ENCODE measurements around the gene TARS1. TPM values are rescaled to one million over a fixed set of nuclear protein-coding genes. Genes with fewer than 3 reads are reported as not detected.
A peak's percentile ranks its signal among the peaks of the same experiment; 100 is the strongest.

TARS1 gene
- total and polyA plus RNA-seq, 2 of the 13 experiments (the other 11 are each of a cell fraction or from before 2014, with no cell fraction given) = 77.0 to 184 TPM

GRCh38 chr5:33440482-33441240 is at the start of gene TARS1 (continued):
- TF ChIP-seq REST (IDR thresholded peaks at IDR 0.05; ENCODE audit: borderline replicate concordance in 1 of 2, low read depth in 1 of 2, low read length in 2 of 2) (peak in 1 of 2 experiments; percentile 65; a peak in 1 of 4 replicates), SMAD1 (CRISPR knock-in tag; IDR thresholded peaks at IDR 0.05; ENCODE audit: borderline replicate concordance, low read depth) (peak; percentile 82; the same call in 1 of the 2 replicates), HOXA9 (CRISPR knock-in tag; IDR thresholded peaks at IDR 0.05; ENCODE audit: borderline replicate concordance) (0 out of 2 replicates have a peak, but pooled peaks have one; percentile 37), SRF (IDR thresholded peaks at IDR 0.05; ENCODE audit: low read depth, low read length) (no peak), EZH2 (conservative IDR thresholded peaks at IDR 0.05; ENCODE audit: low read depth, low read length) (no peak), CBX2 (IDR thresholded peaks at IDR 0.05; ENCODE audit: low read depth, low read length) (no peak), CBX2 (CRISPR knock-in tag; IDR thresholded peaks at IDR 0.05; ENCODE audit: low read depth) (no peak), ZNF143 (CRISPR knock-in tag; IDR thresholded peaks at IDR 0.05) (peak; percentile 21; the same call in 1 of the 2 replicates), SRSF1 (optimal IDR thresholded peaks at IDR 0.05; ENCODE audit: low read depth, low read length) (peak; percentile 33), MXD3 (CRISPR knock-in tag; IDR thresholded peaks at IDR 0.05) (peak; percentile 54; the same call in 1 of the 2 replicates), NFKB2 (CRISPR knock-in tag; IDR thresholded peaks at IDR 0.05; ENCODE audit: borderline replicate concordance) (peak; percentile 40; the same call in 1 of the 2 replicates), ZNF891 (CRISPR knock-in tag; IDR thresholded peaks at IDR 0.05) (peak; percentile 35; the same call in 1 of the 2 replicates), ZSCAN31 (CRISPR knock-in tag; IDR thresholded peaks at IDR 0.05; ENCODE audit: low read depth) (peak; percentile 89), ZNF557 (CRISPR knock-in tag; IDR thresholded peaks at IDR 0.05) (0 out of 2 replicates have a peak, but pooled peaks have one; percentile 9), NFYC (CRISPR knock-in tag; IDR thresholded peaks at IDR 0.05) (peak; percentile 90), POLR2AphosphoS5 (IDR thresholded peaks at IDR 0.05; ENCODE audit: low read depth, low read length) (peak; percentile 77), ZNF770 (CRISPR knock-in tag; IDR thresholded peaks at IDR 0.05) (0 out of 2 replicates have a peak, but pooled peaks have one; percentile 30), KLF16 (CRISPR knock-in tag; IDR thresholded peaks at IDR 0.05) (peak in 1 of 2 experiments; percentile 86; a peak in 2 of 4 replicates), ZFP37 (CRISPR knock-in tag; IDR thresholded peaks at IDR 0.05; ENCODE audit: borderline replicate concordance) (peak; percentile 88; the same call in 1 of the 2 replicates), ARID3A (IDR thresholded peaks at IDR 0.05; ENCODE audit: low read depth, low read length) (peak; percentile 44; the same call in 1 of the 2 replicates), ZNF564 (CRISPR knock-in tag; IDR thresholded peaks at IDR 0.05) (no peak), KDM6A (CRISPR knock-in tag; IDR thresholded peaks at IDR 0.05; ENCODE audit: low read depth) (no peak)
